ENCODE results near the gene SEZ6L.
A peak's percentile ranks its signal among the peaks of the same experiment; 100 is the strongest.

SEZ6L gene

GRCh38 chr22:26169315-26170111, at the start of gene SEZ6L:
SEZ6L (plus strand) TSS chr22:26169462; CDS start chr22:26169670, 208 bp downstream.
- DNase-seq (ENCODE audit: low spot score), result no peak

- no peak for DNase-seq (ENCODE audit: low spot score)
These were observed 46.3 kb upstream of the SEZ6L start for GRCh38 chr22:26122920-26123468.

GRCh38 chr22:26124991-26125725, 44.1 kb upstream of the SEZ6L start:
- DNase-seq (ENCODE audit: low spot score), result no peak

- DNase-seq (ENCODE audit: low spot score), result no peak
These were observed 42.1 kb upstream of the SEZ6L start for GRCh38 chr22:26127126-26127525.

- no peak for DNase-seq (ENCODE audit: low spot score)
These were observed 41.7 kb upstream of the SEZ6L start for GRCh38 chr22:26127556-26127955.

- DNase-seq (ENCODE audit: low spot score), result no peak
These were observed 37.6 kb upstream of the SEZ6L start for GRCh38 chr22:26131589-26132154.

- peak; percentile 1 for DNase-seq (ENCODE audit: low spot score)
These were observed 34.5 kb upstream of the SEZ6L start for GRCh38 chr22:26134654-26135330.

- no peak for DNase-seq (ENCODE audit: low spot score)
These were observed 33.5 kb upstream of the SEZ6L start for GRCh38 chr22:26135806-26136205.

GRCh38 chr22:26139310-26139709, 30.0 kb upstream of the SEZ6L start:
- DNase-seq (ENCODE audit: low spot score), result no peak

GRCh38 chr22:26141831-26142230, 27.4 kb upstream of the SEZ6L start:
- no peak for DNase-seq (ENCODE audit: low spot score)

- no peak for DNase-seq (ENCODE audit: low spot score)
These were observed 25.4 kb upstream of the SEZ6L start for GRCh38 chr22:26143806-26144325.

GRCh38 chr22:26159886-26160285, 9.4 kb upstream of the SEZ6L start:
- no peak for DNase-seq (ENCODE audit: low spot score)

GRCh38 chr22:26161746-26162145, 7.5 kb upstream of the SEZ6L start:
- DNase-seq (ENCODE audit: low spot score), result no peak

GRCh38 chr22:26162926-26163325, 6.3 kb upstream of the SEZ6L start:
- no peak for DNase-seq (ENCODE audit: low spot score)

- no peak for DNase-seq (ENCODE audit: low spot score)
These were observed 5.1 kb upstream of the SEZ6L start for GRCh38 chr22:26164174-26164573.

GRCh38 chr22:26168330-26168851, 871 bp upstream of the SEZ6L start:
- no peak for DNase-seq (ENCODE audit: low spot score)

- no peak for DNase-seq (ENCODE audit: low spot score)
These were observed 335 bp upstream of the SEZ6L start for GRCh38 chr22:26168939-26169314.

GRCh38 chr22:26170112-26170492, 840 bp downstream of the SEZ6L start:
- no peak for DNase-seq (ENCODE audit: low spot score)

- no peak for DNase-seq (ENCODE audit: low spot score)
These were observed 1.7 kb downstream of the SEZ6L start for GRCh38 chr22:26170795-26171580.

- DNase-seq (ENCODE audit: low spot score), result peak; percentile 30
These were observed 3.2 kb downstream of the SEZ6L start for GRCh38 chr22:26172389-26172990.

GRCh38 chr22:26174280-26174679, 5.0 kb downstream of the SEZ6L start:
- DNase-seq (ENCODE audit: low spot score), result no peak

Measured in activated CD4-positive, alpha-beta T cell treated with anti-CD3 and anti-CD28 coated beads, Interleukin-2, Interleukin-4, amounts not matched to agents 100 ng/mL and 50 ng/mL, durations not matched to agents 16 hours and 8 hours (primary cell).